ENCODE data around the gene XXYLT1. TPM values are rescaled to one million over a fixed set of nuclear protein-coding genes. Genes with fewer than 3 reads are reported as not detected.

The XXYLT1 gene
- total RNA-seq, 1 experiment from 2014 or later = 43.7 TPM

GRCh38 chr3:195151402-195151801, 119.6 kb downstream of the XXYLT1 start:
- peaks cover 5% of the 10 kb centered on the region; the same call in 1 of the 2 replicates for H3K36me3 ChIP-seq
- no peak overlapping the region for H3K4me3 ChIP-seq
- H3K9me3 ChIP-seq = no peaks in the 10 kb centered on the region
- H3K27me3 ChIP-seq = no peaks in the 10 kb centered on the region
- no peak for DNase-seq

DNA sequence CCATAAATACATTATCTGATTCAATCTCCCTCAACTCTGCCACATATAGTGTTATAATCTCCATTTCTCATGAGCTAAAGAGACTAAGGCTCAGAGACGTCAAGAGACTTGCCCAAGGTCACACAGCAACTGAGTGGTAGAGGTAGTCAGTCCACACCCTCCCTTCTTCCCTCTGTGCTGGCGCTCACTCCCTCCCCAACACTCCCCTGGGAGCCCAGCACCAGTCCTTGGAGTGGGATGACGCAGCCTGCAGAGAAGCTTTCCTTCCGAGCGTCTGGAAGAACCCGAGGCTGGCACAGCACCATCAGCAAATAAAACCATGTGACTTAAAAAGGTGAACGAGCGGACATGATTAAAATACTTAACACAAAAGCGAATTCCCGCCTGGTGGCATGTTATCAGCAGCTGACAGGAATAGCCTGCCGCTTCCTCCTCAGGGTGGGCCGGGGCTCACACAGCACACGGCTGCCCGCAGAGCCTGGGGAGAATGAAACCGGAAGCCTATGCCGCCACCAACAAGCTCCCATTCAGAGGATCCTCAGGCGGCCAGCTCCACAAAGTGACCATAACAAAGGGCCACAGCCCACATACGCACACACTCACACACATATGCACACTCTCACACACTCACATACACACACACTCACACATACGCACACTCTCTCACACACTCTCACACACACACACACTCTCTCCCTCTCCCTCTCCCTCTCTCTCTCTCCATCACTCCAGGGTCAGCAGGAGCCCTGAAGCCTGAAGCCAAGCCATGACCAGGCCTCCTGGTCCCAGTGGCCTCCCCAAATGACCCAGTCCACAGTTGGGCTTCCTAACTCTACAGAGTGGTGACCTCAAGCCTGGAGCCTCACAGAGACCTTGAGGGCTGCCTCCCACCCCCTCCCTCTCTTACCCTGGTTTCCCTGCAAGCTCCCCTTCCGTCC, 120.5 kb downstream of the XXYLT1 start:
- Histone ChIP-seq H3K4me3 (no peak overlapping the region), H3K36me3 (peaks cover 5% of the 10 kb centered on the region; the same call in 1 of the 2 replicates)
- DNase-seq = no peak

GRCh38 chr3:195149292-195150030, 121.5 kb downstream of the XXYLT1 start:
- H3K4me3 ChIP-seq = no peak overlapping the region
- no peak for DNase-seq
- H3K36me3 ChIP-seq = peaks cover under 1% of the 10 kb centered on the region; the same call in 1 of the 2 replicates
- H3K9me3 ChIP-seq = no peaks in the 10 kb centered on the region
- H3K27me3 ChIP-seq = no peaks in the 10 kb centered on the region

More for the DNA sequence above, 120.5 kb downstream of the XXYLT1 start:
- Histone ChIP-seq H3K27me3 (no peaks in the 10 kb centered on the region), H3K9me3 (no peaks in the 10 kb centered on the region)

DNA sequence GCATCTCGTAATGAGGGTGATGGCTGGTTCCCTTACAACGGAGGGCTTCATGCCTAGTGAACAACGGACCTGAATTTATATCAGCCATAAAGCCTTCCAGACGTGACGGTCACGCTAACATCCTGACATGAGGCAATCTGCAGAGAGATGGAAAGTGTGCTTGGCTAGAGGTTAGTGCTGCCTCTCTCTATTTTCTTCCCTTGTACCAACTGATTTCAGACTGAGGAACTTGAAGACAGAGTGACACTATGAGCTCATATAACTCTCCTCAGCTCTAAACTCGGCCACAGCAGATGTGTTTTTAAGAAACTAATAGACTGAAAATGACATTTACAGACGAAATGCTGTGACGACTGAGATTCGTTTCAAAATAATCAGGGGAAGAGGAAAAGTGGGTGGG, 122.4 kb downstream of the XXYLT1 start:
- Histone ChIP-seq H3K27me3 (no peaks in the 10 kb centered on the region), H3K9me3 (no peaks in the 10 kb centered on the region), H3K4me3 (no peak overlapping the region), H3K36me3 (no peaks in the 10 kb centered on the region; the same call in 1 of the 2 replicates)
- DNase-seq = no peak

DNA sequence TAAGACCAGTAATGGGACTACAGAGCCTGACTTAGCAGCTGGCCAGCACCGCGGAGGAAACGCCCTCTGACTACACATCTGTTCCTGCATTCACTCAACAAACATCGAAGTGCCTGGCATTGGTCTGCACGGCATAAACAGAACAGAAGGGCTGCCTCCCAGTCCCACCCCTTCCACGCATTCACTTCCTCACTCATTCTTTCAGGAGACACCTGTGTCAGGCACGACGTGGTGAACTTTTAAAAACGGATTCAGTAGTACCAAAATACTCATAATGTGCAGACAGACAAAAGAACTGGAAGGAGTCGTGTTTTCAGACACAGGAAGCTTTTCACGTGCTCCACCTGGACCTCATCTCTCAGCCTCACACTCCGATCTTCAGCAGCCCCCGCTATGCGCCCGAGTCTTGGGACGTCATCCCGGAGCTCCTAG, 123.3 kb downstream of the XXYLT1 start:
- Histone ChIP-seq H3K9me3 (no peaks in the 10 kb centered on the region), H3K4me3 (no peak overlapping the region), H3K27me3 (no peaks in the 10 kb centered on the region), H3K36me3 (no peaks in the 10 kb centered on the region; the same call in 1 of the 2 replicates)
- no peak for DNase-seq

DNA sequence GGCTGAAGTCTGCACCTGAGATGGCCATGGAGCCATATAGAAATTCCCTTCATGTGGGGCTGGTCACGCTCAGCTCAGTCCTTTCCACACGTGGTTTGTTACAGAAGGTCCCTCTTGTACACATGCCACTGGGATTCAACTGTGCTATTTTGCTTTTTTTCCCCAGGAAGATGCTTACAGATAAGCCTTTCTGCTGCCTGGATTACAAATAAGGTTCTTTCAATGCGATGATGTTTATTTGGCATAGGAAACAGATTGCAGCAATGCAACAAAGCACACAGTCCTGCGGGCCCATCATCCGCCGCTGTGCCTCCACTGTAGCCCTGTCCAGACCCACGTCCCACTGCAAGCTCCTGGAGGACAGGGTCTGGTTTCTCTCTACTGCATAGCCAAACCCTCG, 124.8 kb downstream of the XXYLT1 start:
- Histone ChIP-seq H3K9me3 (0 out of 2 replicates have a peak, but pooled peaks cover 1% of the 10 kb centered on the region), H3K36me3 (peaks cover 2% of the 10 kb centered on the region), H3K27me3 (no peaks in the 10 kb centered on the region), H3K4me3 (no peak overlapping the region)
- DNase-seq = no peak

DNA sequence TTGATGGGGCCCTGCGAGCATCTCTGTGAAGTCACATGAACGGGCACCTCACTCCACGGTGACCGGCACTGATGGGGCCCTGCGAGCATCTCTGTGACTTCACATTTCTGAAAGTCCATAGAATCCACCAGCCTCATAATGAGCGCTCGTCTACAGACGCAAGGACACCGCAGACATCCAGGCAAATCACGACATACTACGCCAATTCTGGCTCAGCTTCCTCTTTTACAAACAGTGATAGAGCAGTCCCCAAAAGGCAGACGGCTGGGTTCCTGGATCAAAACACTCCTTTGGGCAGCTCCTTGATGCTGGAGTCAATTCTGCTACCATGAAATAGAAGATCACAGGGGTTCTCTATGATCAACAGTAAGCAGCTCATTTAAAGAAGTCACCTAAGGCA, 125.4 kb downstream of the XXYLT1 start:
- 0 out of 2 replicates have a peak, but pooled peaks cover 2% of the 10 kb centered on the region for H3K9me3 ChIP-seq
- DNase-seq = no peak
- no peak overlapping the region for H3K4me3 ChIP-seq
- peaks cover 3% of the 10 kb centered on the region for H3K36me3 ChIP-seq
- H3K27me3 ChIP-seq = no peaks in the 10 kb centered on the region

DNA sequence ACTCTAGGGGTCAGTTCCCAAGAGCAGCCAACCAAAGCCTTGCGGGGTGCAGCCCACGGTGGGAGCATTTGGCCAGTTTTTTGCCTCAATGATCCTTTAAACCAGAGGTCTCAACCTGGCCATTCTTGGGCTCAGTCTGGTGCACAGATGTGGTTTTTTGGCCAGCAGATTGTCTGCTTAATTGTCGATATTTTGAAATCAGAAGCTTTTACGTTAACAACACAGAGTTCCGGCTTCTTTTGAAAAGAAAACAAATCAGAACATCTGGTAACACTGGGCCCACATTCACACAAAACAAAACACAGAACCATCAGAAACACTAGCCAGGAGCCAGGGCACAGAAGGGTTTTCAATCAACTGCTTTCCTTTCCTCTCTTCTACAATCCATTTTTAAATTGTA, 127.7 kb downstream of the XXYLT1 start:
- DNase-seq = no peak
- no peaks in the 10 kb centered on the region for H3K27me3 ChIP-seq
- peaks cover 3% of the 10 kb centered on the region for H3K36me3 ChIP-seq
- 0 out of 2 replicates have a peak, but pooled peaks cover 2% of the 10 kb centered on the region for H3K9me3 ChIP-seq
- no peak overlapping the region for H3K4me3 ChIP-seq

- Histone ChIP-seq H3K4me3 (no peak overlapping the region), H3K36me3 (peaks cover 3% of the 10 kb centered on the region), H3K9me3 (0 out of 2 replicates have a peak, but pooled peaks cover 2% of the 10 kb centered on the region), H3K27me3 (no peaks in the 10 kb centered on the region)
- DNase-seq = no peak
These were observed 128.4 kb downstream of the XXYLT1 start for GRCh38 chr3:195142519-195142918.

- H3K36me3 ChIP-seq = peaks cover 3% of the 10 kb centered on the region
- no peak for DNase-seq
- H3K4me3 ChIP-seq = no peak overlapping the region
- no peaks in the 10 kb centered on the region for H3K27me3 ChIP-seq
- H3K9me3 ChIP-seq = 0 out of 2 replicates have a peak, but pooled peaks cover 2% of the 10 kb centered on the region
These were observed 129.9 kb downstream of the XXYLT1 start for GRCh38 chr3:195140816-195141793.

DNA sequence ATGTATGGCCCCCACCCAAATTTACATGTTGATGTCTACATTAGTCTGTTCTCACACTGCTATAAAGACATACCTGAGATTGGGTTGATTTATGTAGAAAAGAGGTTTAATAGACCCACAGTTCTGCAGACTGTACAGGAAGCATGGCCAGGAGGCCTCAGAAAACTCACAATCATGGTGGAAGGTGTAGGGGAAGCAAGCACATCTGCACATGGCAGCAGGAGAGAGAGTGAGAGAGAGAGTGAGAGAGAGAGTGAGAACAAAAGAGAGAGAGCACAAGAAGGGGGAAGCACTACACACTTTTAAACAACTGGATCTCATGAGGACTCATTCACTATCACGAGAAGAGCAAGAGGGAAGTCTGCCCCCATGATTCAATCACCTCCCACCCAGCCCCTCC, 130.5 kb downstream of the XXYLT1 start:
- Histone ChIP-seq H3K9me3 (0 out of 2 replicates have a peak, but pooled peaks cover 2% of the 10 kb centered on the region), H3K4me3 (no peak overlapping the region), H3K36me3 (peaks cover 3% of the 10 kb centered on the region), H3K27me3 (no peaks in the 10 kb centered on the region)
- no peak for DNase-seq

DNA sequence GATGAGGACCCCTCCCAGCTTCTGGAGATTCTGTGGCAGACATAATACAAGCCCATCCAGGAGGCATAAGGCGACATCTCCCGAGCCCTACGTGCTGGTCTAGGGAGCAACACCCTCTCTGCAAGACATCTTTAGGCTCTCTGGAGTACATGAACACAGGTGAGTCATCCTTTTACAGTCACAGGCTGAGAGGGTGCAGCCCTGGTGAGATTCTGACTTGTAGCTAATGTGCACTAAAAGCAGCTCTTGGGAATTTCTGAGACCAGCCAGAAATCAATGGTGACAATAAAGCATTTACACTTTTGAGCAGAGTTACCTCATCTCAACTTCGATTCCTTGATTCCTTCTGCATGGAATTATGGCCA, 131.1 kb downstream of the XXYLT1 start:
- no peak for DNase-seq
- Histone ChIP-seq H3K36me3 (peaks cover 3% of the 10 kb centered on the region), H3K27me3 (no peaks in the 10 kb centered on the region), H3K4me3 (no peak overlapping the region), H3K9me3 (0 out of 2 replicates have a peak, but pooled peaks cover 2% of the 10 kb centered on the region)

DNA sequence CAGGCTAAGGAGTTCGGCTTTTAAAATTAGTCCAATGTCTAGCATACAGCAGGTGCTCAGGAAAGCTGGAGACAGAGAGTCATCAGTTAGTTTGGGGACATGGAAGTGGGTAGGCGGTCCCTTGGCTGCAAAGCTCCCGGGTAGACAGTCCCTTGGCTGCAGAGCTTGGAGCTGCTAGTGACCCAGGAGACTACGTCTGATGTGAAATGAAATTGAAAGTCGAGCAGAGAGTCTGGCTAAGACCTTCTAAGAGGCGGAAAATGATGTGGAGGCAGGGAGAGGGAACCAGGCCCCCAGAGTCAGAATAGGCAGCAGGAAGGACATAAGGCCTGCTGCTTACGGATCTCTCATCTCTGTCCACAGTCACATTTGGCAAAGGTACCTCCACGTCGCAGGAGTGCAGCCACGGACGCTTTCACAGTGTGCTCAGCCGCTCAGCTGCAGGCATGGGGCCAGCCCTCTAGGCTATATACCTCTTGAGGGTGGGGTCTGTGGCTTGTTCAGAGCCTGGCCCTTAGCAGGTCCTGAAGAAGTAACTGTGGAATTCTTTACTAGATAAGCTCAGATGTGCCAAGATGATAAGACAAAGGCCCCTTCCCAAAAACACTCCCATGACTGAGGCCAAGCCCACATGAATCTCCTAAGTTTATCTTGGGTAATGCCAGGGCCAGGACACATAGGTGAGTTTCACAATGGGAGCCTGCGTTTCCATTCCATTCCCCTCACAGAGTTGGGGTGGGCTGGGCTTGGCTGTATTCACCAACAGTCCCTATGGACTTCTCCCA, 131.7 kb downstream of the XXYLT1 start:
- no peaks in the 10 kb centered on the region for H3K27me3 ChIP-seq
- DNase-seq = no peak
- no peak overlapping the region for H3K4me3 ChIP-seq
- H3K9me3 ChIP-seq = 0 out of 2 replicates have a peak, but pooled peaks cover 2% of the 10 kb centered on the region
- peaks cover 3% of the 10 kb centered on the region for H3K36me3 ChIP-seq

DNA sequence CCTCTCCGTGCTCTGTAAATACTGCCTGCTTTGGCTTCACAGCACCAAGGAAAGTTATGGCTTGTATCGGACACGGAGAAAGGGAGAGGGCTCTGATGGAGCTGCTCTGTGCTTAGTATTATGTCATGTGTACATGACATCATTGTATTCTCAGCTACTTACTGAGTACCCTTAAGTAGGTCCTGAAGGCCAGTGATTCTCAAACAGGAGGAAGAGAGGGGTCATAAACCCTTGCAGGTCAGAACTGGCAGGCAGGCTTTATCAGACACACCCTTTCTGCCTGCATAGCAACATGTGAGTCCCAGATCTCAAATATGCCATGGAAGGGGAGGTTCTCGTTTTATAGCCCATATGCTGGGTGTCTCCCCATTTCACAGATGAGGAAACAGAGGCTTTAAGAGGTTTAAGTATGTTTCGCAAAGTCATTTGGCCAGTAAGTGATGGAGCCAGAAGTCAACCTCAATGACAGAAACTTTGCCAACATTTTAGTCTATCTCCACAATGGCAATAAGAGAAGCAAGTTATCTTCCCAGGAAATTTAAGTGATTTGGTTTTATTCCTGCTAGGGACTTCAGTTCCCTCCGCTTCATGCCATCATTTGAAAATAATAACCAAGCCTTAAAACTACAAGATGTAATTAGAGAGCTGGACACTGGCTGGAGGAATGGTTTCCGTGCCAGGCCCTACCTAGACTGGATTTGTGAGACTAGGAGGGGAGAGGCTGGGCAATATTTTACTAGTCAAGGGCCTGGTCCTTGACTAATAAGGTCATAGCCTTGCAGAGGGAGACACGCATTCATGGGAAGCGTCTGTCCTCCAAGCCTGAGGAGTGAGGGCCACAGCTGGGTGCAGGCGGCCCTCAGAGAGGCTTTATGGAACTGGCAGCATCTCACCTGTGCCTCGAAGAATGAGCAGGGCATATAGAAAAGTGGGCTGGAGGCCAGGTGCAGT, 133.0 kb downstream of the XXYLT1 start:
- 0 out of 2 replicates have a peak, but pooled peaks cover 2% of the 10 kb centered on the region for H3K9me3 ChIP-seq
- H3K36me3 ChIP-seq = peaks cover 3% of the 10 kb centered on the region
- no peak overlapping the region for H3K4me3 ChIP-seq
- no peak for DNase-seq
- no peaks in the 10 kb centered on the region for H3K27me3 ChIP-seq
